ENCODE measurements around the gene SHISAL1.

The SHISAL1 gene

GRCh38 chr22:44256085-44256484, 56.7 kb downstream of the SHISAL1 start:
- no peak overlapping the region for H3K27ac ChIP-seq
- TF ChIP-seq CTCF (IDR thresholded peaks at IDR 0.05) (no peak), ZFX (IDR thresholded peaks at IDR 0.05; ENCODE audit: borderline replicate concordance) (no peak)

- H3K27ac ChIP-seq: no peak overlapping the region
- TF ChIP-seq CTCF (IDR thresholded peaks at IDR 0.05) (no peak), ZFX (IDR thresholded peaks at IDR 0.05; ENCODE audit: borderline replicate concordance) (no peak)
Measured at GRCh38 chr22:44254811-44255210, 57.9 kb downstream of the SHISAL1 start.

GRCh38 chr22:44249376-44250147, 63.2 kb downstream of the SHISAL1 start:
- TF ChIP-seq CTCF (IDR thresholded peaks at IDR 0.05) (no peak), ZFX (IDR thresholded peaks at IDR 0.05; ENCODE audit: borderline replicate concordance) (no peak)
- no peak overlapping the region for H3K27ac ChIP-seq

GRCh38 chr22:44248926-44249325, 63.8 kb downstream of the SHISAL1 start:
- no peak overlapping the region for H3K27ac ChIP-seq
- TF ChIP-seq ZFX (IDR thresholded peaks at IDR 0.05; ENCODE audit: borderline replicate concordance) (no peak), CTCF (IDR thresholded peaks at IDR 0.05) (no peak)

- TF ChIP-seq ZFX (IDR thresholded peaks at IDR 0.05; ENCODE audit: borderline replicate concordance) (no peak), CTCF (IDR thresholded peaks at IDR 0.05) (no peak)
- H3K27ac ChIP-seq: no peak overlapping the region
Measured at GRCh38 chr22:44247923-44248892, 64.5 kb downstream of the SHISAL1 start.

- no peak for TF ChIP-seq ZFX (IDR thresholded peaks at IDR 0.05; ENCODE audit: borderline replicate concordance)
- TF ChIP-seq CTCF (IDR thresholded peaks at IDR 0.05): no peak
Measured at GRCh38 chr22:44247346-44247745, 65.4 kb downstream of the SHISAL1 start.

More at GRCh38 chr22:44247346-44247745, 65.4 kb downstream of the SHISAL1 start:
- no peak overlapping the region for H3K27ac ChIP-seq

Data from 22Rv1 (cell line).